ENCODE data around the gene XYLT1.

XYLT1 gene

DNA sequence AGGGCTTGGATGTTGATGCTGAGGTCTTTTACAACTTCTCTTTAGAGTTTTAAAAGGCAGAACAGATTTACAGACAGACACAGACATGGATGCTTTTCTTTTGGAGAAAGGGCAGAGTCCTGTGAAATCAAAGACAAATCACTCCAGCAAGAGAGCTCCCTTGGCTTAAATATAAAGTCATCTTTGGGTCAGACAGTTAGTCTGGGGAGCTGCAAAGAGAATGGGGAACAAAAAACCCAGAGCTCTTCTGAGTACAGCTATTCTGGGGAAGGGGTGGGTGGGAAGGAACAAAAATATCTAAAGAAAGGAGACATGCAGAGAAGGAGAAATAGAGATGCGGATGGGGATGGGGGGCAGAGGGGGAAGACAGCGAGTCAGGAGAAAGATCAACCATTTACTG lies 266.6 kb downstream of the XYLT1 start:
- Histone ChIP-seq H3K27me3 (ENCODE audit: insufficient read depth, low read length, poor library complexity, severe bottlenecking) (no peaks in the 10 kb centered on the region), H3K9me3 (ENCODE audit: insufficient read depth, low read depth, low read length) (no peaks in the 10 kb centered on the region), H3K79me2 (ENCODE audit: insufficient read depth, low read length) (peaks cover 62% of the 10 kb centered on the region), H3F3A (ENCODE audit: low read depth) (no peaks in the 10 kb centered on the region), H3K4me2 (ENCODE audit: low read depth, low read length, poor library complexity, severe bottlenecking) (no peak overlapping the region), H3K36me3 (ENCODE audit: insufficient read depth, low read length) (peaks cover 59% of the 10 kb centered on the region; the same call in 1 of the 2 replicates), H3K9ac (ENCODE audit: low read depth, low read length, poor library complexity, severe bottlenecking) (no peak overlapping the region), H3K9me2 (replicated peaks; ENCODE audit: low read depth, low read length) (no peaks in the 10 kb centered on the region), H3K4me3 (ENCODE audit: low read length, poor library complexity, severe bottlenecking) (no peak overlapping the region), H2AFZ (ENCODE audit: low read length) (no peak overlapping the region), H3K4me1 (ENCODE audit: insufficient read depth, low read length, poor library complexity, severe bottlenecking) (no peaks in the 10 kb centered on the region), H4K20me1 (ENCODE audit: insufficient read depth, low read length, poor library complexity, severe bottlenecking) (peaks cover 28% of the 10 kb centered on the region)
- no peak for TF ChIP-seq EZH2phosphoT487 (IDR thresholded peaks at IDR 0.05; ENCODE audit: borderline replicate concordance)
- TF ChIP-seq, protein P1, sequence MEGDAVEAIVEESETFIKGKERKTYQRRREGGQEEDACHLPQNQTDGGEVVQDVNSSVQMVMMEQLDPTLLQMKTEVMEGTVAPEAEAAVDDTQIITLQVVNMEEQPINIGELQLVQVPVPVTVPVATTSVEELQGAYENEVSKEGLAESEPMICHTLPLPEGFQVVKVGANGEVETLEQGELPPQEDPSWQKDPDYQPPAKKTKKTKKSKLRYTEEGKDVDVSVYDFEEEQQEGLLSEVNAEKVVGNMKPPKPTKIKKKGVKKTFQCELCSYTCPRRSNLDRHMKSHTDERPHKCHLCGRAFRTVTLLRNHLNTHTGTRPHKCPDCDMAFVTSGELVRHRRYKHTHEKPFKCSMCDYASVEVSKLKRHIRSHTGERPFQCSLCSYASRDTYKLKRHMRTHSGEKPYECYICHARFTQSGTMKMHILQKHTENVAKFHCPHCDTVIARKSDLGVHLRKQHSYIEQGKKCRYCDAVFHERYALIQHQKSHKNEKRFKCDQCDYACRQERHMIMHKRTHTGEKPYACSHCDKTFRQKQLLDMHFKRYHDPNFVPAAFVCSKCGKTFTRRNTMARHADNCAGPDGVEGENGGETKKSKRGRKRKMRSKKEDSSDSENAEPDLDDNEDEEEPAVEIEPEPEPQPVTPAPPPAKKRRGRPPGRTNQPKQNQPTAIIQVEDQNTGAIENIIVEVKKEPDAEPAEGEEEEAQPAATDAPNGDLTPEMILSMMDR (conservative IDR thresholded peaks at IDR 0.05; ENCODE audit: low read length): no peak

DNA sequence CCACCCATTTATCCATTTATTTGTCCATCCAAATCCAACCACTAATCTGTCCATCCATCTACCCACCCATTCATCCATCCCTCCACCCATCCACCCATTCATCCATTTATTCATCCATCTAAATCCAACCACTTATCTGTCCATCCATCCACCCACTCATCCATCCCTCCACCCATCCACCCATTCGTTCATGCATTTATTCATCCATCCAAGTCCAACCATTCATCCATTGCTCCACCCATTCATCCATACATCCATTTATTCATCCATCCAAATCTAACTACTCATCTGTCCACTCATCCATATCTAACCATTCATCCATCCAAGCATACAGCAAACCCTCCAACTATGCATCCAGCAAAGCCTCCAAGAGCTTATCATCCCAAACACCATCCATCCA lies 267.3 kb downstream of the XYLT1 start:
- Histone ChIP-seq H3K9me3 (ENCODE audit: insufficient read depth, low read depth, low read length) (no peaks in the 10 kb centered on the region), H4K20me1 (ENCODE audit: insufficient read depth, low read length, poor library complexity, severe bottlenecking) (peaks cover 27% of the 10 kb centered on the region)

DNA sequence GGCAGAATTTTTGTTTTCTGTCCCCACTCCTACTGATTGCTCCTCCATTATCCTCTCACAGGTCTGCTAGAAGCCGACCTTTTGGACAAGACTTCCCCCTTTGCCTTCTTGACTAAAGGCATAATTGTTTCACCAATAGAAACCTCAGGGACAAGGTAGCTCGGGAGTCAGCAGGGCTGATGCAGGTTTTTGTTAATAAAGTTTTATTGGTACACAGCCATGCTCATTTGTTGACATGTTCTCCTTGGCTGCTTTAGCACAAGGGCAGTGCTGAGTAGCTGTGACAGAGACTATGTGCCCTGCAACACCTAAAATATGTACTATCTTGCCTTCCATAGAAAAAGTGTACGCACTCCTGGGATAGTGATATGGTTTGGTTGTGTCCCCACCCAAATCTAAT lies 271.6 kb downstream of the XYLT1 start:
- Histone ChIP-seq H3K4me2 (ENCODE audit: low read depth, low read length, poor library complexity, severe bottlenecking) (no peak overlapping the region), H3K9me3 (ENCODE audit: insufficient read depth, low read depth, low read length) (no peaks in the 10 kb centered on the region), H3K27me3 (ENCODE audit: insufficient read depth, low read length, poor library complexity, severe bottlenecking) (no peaks in the 10 kb centered on the region), H3K4me1 (ENCODE audit: insufficient read depth, low read length, poor library complexity, severe bottlenecking) (no peaks in the 10 kb centered on the region), H3K79me2 (ENCODE audit: insufficient read depth, low read length) (peaks cover 32% of the 10 kb centered on the region; the same call in 1 of the 2 replicates), H3K9me2 (replicated peaks; ENCODE audit: low read depth, low read length) (no peaks in the 10 kb centered on the region), H2AFZ (ENCODE audit: low read length) (no peak overlapping the region), H3F3A (ENCODE audit: low read depth) (no peaks in the 10 kb centered on the region), H3K4me3 (ENCODE audit: low read length, poor library complexity, severe bottlenecking) (no peak overlapping the region), H3K36me3 (ENCODE audit: insufficient read depth, low read length) (peaks cover 85% of the 10 kb centered on the region; the same call in 1 of the 2 replicates), H3K9ac (ENCODE audit: low read depth, low read length, poor library complexity, severe bottlenecking) (no peak overlapping the region), H4K20me1 (ENCODE audit: insufficient read depth, low read length, poor library complexity, severe bottlenecking) (peaks cover 27% of the 10 kb centered on the region)
- TF ChIP-seq, protein P1 (conservative IDR thresholded peaks at IDR 0.05; ENCODE audit: low read length): no peak
- TF ChIP-seq EZH2phosphoT487 (IDR thresholded peaks at IDR 0.05; ENCODE audit: borderline replicate concordance): no peak

More for the DNA sequence above, 267.3 kb downstream of the XYLT1 start:
- TF ChIP-seq EZH2phosphoT487 (IDR thresholded peaks at IDR 0.05; ENCODE audit: borderline replicate concordance): no peak
- TF ChIP-seq, protein P1 (conservative IDR thresholded peaks at IDR 0.05; ENCODE audit: low read length): no peak
- H3K4me1 ChIP-seq (ENCODE audit: insufficient read depth, low read length, poor library complexity, severe bottlenecking): no peaks in the 10 kb centered on the region
- H3K27me3 ChIP-seq (ENCODE audit: insufficient read depth, low read length, poor library complexity, severe bottlenecking): no peaks in the 10 kb centered on the region
- H2AFZ ChIP-seq (ENCODE audit: low read length): no peak overlapping the region
- no peak overlapping the region for H3K9ac ChIP-seq (ENCODE audit: low read depth, low read length, poor library complexity, severe bottlenecking)
- H3K4me2 ChIP-seq (ENCODE audit: low read depth, low read length, poor library complexity, severe bottlenecking): no peak overlapping the region
- H3K36me3 ChIP-seq (ENCODE audit: insufficient read depth, low read length): peaks cover 67% of the 10 kb centered on the region; the same call in 1 of the 2 replicates
- no peaks in the 10 kb centered on the region for H3K9me2 ChIP-seq (replicated peaks; ENCODE audit: low read depth, low read length)
- H3K79me2 ChIP-seq (ENCODE audit: insufficient read depth, low read length): peaks cover 59% of the 10 kb centered on the region
- no peaks in the 10 kb centered on the region for H3F3A ChIP-seq (ENCODE audit: low read depth)
- H3K4me3 ChIP-seq (ENCODE audit: low read length, poor library complexity, severe bottlenecking): no peak overlapping the region

Measured in Loucy (cell line).